BE2C (cell line): ENCODE results near the gene SPTLC2.

Source experiments
- DNase-seq: peaks from one replicate; pipeline ENCODE4 v3.0.0-alpha.2; 2020
- H3K27me3 ChIP-seq: fragments of 250-450 bp; sonication (Bioruptor Pico); 2 replicates; pipeline ENCODE4 v1.5.1; 2020; ENCODE audit warnings: mild to moderate bottlenecking
- H3K36me3 ChIP-seq: fragments of 250-450 bp; sonication (Bioruptor Pico); 2 replicates; pipeline ENCODE4 v1.5.1; 2020; ENCODE audit warnings: mild to moderate bottlenecking
- H3K4me1 ChIP-seq: fragments of 250-450 bp; sonication (Bioruptor Pico); 2 replicates; pipeline ENCODE4 v1.5.1; 2020
- H3K4me3 ChIP-seq: 2 replicates; pipeline ENCODE4 v1.5.1; 2011; ENCODE audit warnings: low read depth, low read length
- H3K9me3 ChIP-seq: fragments of 250-450 bp; sonication (Bioruptor Pico); 2 replicates; pipeline ENCODE4 v1.5.1; 2020
- CTCF ChIP-seq: IDR thresholded peaks from 2 replicates; pipeline ENCODE4 v1.5.1; 2012; ENCODE audit warnings: mild to moderate bottlenecking, low read depth, low read length

The SPTLC2 gene

DNA sequence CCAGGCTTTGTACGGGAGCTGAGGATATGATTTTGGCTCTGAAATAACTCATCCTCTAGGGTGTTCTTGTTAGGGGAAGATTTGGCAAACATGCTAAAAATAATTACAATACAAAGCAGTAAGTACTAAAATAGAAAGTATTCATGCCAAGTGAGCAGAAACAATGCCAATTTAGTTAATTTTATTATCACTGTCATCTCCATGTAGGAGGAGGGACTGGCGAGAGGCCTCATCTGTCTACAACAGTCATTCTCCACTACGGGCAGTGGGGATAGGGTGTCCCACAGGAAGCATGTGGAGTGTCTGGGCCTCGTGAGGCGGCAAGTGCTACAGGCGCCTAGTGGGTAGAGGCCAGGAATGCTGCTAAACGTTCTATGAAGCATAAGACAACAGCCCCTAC lies 121.1 kb downstream of the SPTLC2 start:
- Histone ChIP-seq H3K4me3 (no peak overlapping the region), H3K36me3 (no peaks in the 10 kb centered on the region)
- no peak for DNase-seq

GRCh38 chr14:77491056-77491455 lies 125.4 kb downstream of the SPTLC2 start:
- no peak for DNase-seq
- TF ChIP-seq CTCF: no peak
- Histone ChIP-seq H3K27me3 (no peaks in the 10 kb centered on the region), H3K36me3 (no peaks in the 10 kb centered on the region), H3K4me1 (no peaks in the 10 kb centered on the region), H3K4me3 (no peak overlapping the region), H3K9me3 (no peaks in the 10 kb centered on the region)

More for the DNA sequence above, 121.1 kb downstream of the SPTLC2 start:
- no peaks in the 10 kb centered on the region for H3K9me3 ChIP-seq
- no peak for TF ChIP-seq CTCF
- peaks cover 22% of the 10 kb centered on the region for H3K27me3 ChIP-seq
- H3K4me1 ChIP-seq: no peaks in the 10 kb centered on the region

DNA sequence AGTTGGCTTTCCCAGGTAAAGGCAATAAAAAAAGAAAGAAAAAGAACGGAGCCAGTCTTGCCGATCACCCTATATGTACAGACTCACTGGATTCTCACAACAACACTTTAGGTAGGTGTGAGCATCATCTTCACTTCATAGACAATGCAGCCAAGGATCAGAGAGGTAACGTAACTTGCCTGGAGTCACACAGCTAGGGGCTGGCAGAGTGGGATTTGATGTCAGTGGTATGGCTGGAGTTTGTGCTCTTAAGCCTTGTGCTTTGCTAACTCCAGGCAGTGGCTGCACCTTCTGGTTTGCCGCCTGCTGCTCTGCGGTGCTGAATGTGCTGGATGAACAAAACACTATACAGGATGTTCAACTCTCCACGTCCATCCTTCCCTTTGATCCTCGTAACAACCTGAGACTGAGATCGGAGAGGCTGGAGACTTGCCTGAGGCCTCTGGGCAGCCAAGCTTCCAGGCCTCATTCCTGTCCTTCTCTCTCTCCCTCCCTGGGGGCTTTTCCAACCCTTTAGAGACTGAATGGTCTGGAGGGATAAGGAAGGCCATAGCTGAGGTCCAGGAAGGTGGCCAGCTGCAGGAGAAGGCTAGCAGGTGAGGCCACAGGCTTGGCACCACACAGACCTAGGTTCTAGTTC lies 126.0 kb downstream of the SPTLC2 start:
- no peaks in the 10 kb centered on the region for H3K4me1 ChIP-seq
- H3K27me3 ChIP-seq: no peaks in the 10 kb centered on the region
- no peaks in the 10 kb centered on the region for H3K9me3 ChIP-seq
- TF ChIP-seq CTCF: no peak
- no peaks in the 10 kb centered on the region for H3K36me3 ChIP-seq
- no peak for DNase-seq
- H3K4me3 ChIP-seq: no peak overlapping the region

- Histone ChIP-seq H3K4me3 (no peak overlapping the region), H3K27me3 (no peaks in the 10 kb centered on the region), H3K4me1 (no peaks in the 10 kb centered on the region), H3K9me3 (no peaks in the 10 kb centered on the region), H3K36me3 (no peaks in the 10 kb centered on the region)
- no peak for TF ChIP-seq CTCF
- no peak for DNase-seq
Observed at GRCh38 chr14:77489041-77489440, 127.4 kb downstream of the SPTLC2 start.

GRCh38 chr14:77488558-77488957 lies 127.9 kb downstream of the SPTLC2 start:
- Histone ChIP-seq H3K36me3 (no peaks in the 10 kb centered on the region), H3K4me3 (no peak overlapping the region), H3K9me3 (no peaks in the 10 kb centered on the region), H3K27me3 (no peaks in the 10 kb centered on the region), H3K4me1 (no peaks in the 10 kb centered on the region)
- no peak for DNase-seq
- no peak for TF ChIP-seq CTCF

- H3K4me1 ChIP-seq: no peaks in the 10 kb centered on the region
- no peaks in the 10 kb centered on the region for H3K27me3 ChIP-seq
- H3K9me3 ChIP-seq: no peaks in the 10 kb centered on the region
- no peak for TF ChIP-seq CTCF
- no peaks in the 10 kb centered on the region for H3K36me3 ChIP-seq
- no peak for DNase-seq
- H3K4me3 ChIP-seq: no peak overlapping the region
Observed at GRCh38 chr14:77485901-77486678, 130.3 kb downstream of the SPTLC2 start.
